Lower lobe of right lung (tissue), 2 donors: ENCODE data around the gene YBX2. TPM values are rescaled to one million over a fixed set of nuclear protein-coding genes. Genes with fewer than 3 reads are reported as not detected.
A peak's percentile ranks its signal among the peaks of the same experiment; 100 is the strongest.

Experiments used
- ATAC-seq, 2 donors: fragments of 200-7000 bp; cut with Tn5 transposase; one replicate each; pipeline ENCODE4 v1.9.1; 2020 to 2022; ENCODE audit warnings: mild to moderate bottlenecking in 2 of 2, moderate library complexity in 2 of 2
- DNase-seq: peaks from one replicate; pipeline ENCODE4 v3.0.0-alpha.2; 2020
- H3K27ac ChIP-seq: fragments of 200-600 bp; one replicate; pipeline ENCODE4 v1.8.0; 2022
- H3K27me3 ChIP-seq: fragments of 200-600 bp; one replicate; pipeline ENCODE4 v1.8.0; 2022; ENCODE audit warnings: low read depth
- H3K36me3 ChIP-seq: fragments of 200-600 bp; one replicate; pipeline ENCODE4 v1.8.0; 2022; ENCODE audit warnings: mild to moderate bottlenecking
- H3K4me1 ChIP-seq: fragments of 200-600 bp; one replicate; pipeline ENCODE4 v1.8.0; 2022
- H3K4me3 ChIP-seq: fragments of 200-600 bp; one replicate; pipeline ENCODE4 v1.8.0; 2022; ENCODE audit warnings: mild to moderate bottlenecking
- H3K9me3 ChIP-seq: fragments of 200-600 bp; one replicate; pipeline ENCODE4 v1.8.0; 2022
- CTCF ChIP-seq: fragments of 200-600 bp; IDR thresholded peaks from one replicate; pipeline ENCODE4 v1.8.0; 2022; ENCODE audit warnings: antibody characterized with exemption, mild to moderate bottlenecking
- intact Hi-C: fragments of 100-400 bp; cut with DNase I; formaldehyde crosslinking; loops from one replicate; pipeline ENCODE4 v1.11.0; 2022
- total RNA-seq: library from RNA; stranded (reverse); fragmentation: NEBNext Ultra II Directional; extraction: Animal tissue kit (Norgen Biotek cat#: 25700); gene quantifications from one replicate; pipeline ENCODE4 v1.2.1, GENCODE V29; 2021
- donor health status: DM: no; HTN: yes; CAD: no; lungs with severe emphysema.

YBX2 gene
- total RNA-seq, 1 donor from 2014 or later: 0.41 TPM

- no peak overlapping the region for H3K4me3 ChIP-seq
- no peaks in the 10 kb centered on the region for H3K9me3 ChIP-seq
- H3K27me3 ChIP-seq: peaks cover 19% of the 10 kb centered on the region
- intact Hi-C loops: no loop called here
- no peaks in the 10 kb centered on the region for H3K36me3 ChIP-seq
- TF ChIP-seq CTCF: no peak
- peaks cover 21% of the 10 kb centered on the region for H3K4me1 ChIP-seq
- no peak for DNase-seq
- no peak overlapping the region for H3K27ac ChIP-seq
- ATAC-seq: no peak
Measured at GRCh38 chr17:7285679-7286078, 8.8 kb downstream of the YBX2 start.

GRCh38 chr17:7284911-7285310 is 9.5 kb downstream of the YBX2 start:
- Histone ChIP-seq H3K27ac (no peak overlapping the region), H3K4me1 (peaks cover 27% of the 10 kb centered on the region), H3K9me3 (no peaks in the 10 kb centered on the region), H3K4me3 (no peak overlapping the region), H3K27me3 (peaks cover 19% of the 10 kb centered on the region), H3K36me3 (no peaks in the 10 kb centered on the region)
- ATAC-seq (no peak), DNase-seq (no peak)
- intact Hi-C loops: no loop called here
- TF ChIP-seq CTCF: no peak

GRCh38 chr17:7283471-7284216 is 10.8 kb downstream of the YBX2 start:
- no peak for DNase-seq
- Histone ChIP-seq H3K36me3 (no peaks in the 10 kb centered on the region), H3K4me1 (peaks cover 27% of the 10 kb centered on the region), H3K27me3 (peaks cover 18% of the 10 kb centered on the region), H3K4me3 (no peak overlapping the region), H3K9me3 (no peaks in the 10 kb centered on the region), H3K27ac (no peak overlapping the region)
- intact Hi-C loops: no loop called here
- no peak for ATAC-seq
- TF ChIP-seq CTCF: no peak

GRCh38 chr17:7282752-7283321 is 11.6 kb downstream of the YBX2 start:
- peaks cover 27% of the 10 kb centered on the region for H3K4me1 ChIP-seq
- no peak overlapping the region for H3K27ac ChIP-seq
- H3K4me3 ChIP-seq: peak overlapping the region; percentile 52
- peaks cover 16% of the 10 kb centered on the region for H3K27me3 ChIP-seq
- no peaks in the 10 kb centered on the region for H3K9me3 ChIP-seq
- no peak for DNase-seq
- TF ChIP-seq CTCF: no peak
- no peaks in the 10 kb centered on the region for H3K36me3 ChIP-seq
- no peak for ATAC-seq
- intact Hi-C loops: no loop called here

GRCh38 chr17:7281953-7282751 is 12.3 kb downstream of the YBX2 start:
- ATAC-seq: peak; percentile 1 to 3
- no peaks in the 10 kb centered on the region for H3K36me3 ChIP-seq
- no peak overlapping the region for H3K27ac ChIP-seq
- peak overlapping the region; percentile 52 for H3K4me3 ChIP-seq
- intact Hi-C loops: no loop called here
- DNase-seq: no peak
- peaks cover 12% of the 10 kb centered on the region for H3K27me3 ChIP-seq
- TF ChIP-seq CTCF: no peak
- peaks cover 27% of the 10 kb centered on the region for H3K4me1 ChIP-seq
- H3K9me3 ChIP-seq: no peaks in the 10 kb centered on the region
